ENCODE results near the gene CCDC191.

GRCh38 chr3:114034787-114035545 lies 21.4 kb downstream of the CCDC191 start:
- TF ChIP-seq CTCF (IDR thresholded peaks at IDR 0.05): no peak
- TF ChIP-seq POLR2AphosphoS5 (IDR thresholded peaks at IDR 0.05): no peak
